HEK293T (cell line): Measurements from ENCODE around the gene PSME3IP1.

Source experiments
- ARNT ChIP-seq: fragments of 450-650 bp; IDR thresholded peaks from 2 replicates; pipeline ENCODE4 v1.6.1; 2017; ENCODE audit warnings: mild to moderate bottlenecking
- BHLHE40 ChIP-seq: fragments of 450-650 bp; IDR thresholded peaks from 2 replicates; pipeline ENCODE4 v1.6.1; 2016; ENCODE audit warnings: mild to moderate bottlenecking, moderate library complexity, borderline replicate concordance
- CTBP1 ChIP-seq: fragments of 450-650 bp; IDR thresholded peaks from 2 replicates; pipeline ENCODE4 v1.6.1; 2016; ENCODE audit warnings: borderline replicate concordance
- FOXA1 ChIP-seq: fragments of 450-650 bp; IDR thresholded peaks from 2 replicates; pipeline ENCODE4 v1.6.1; 2016; ENCODE audit warnings: mild to moderate bottlenecking
- FOXM1 ChIP-seq: fragments of 450-650 bp; IDR thresholded peaks from 2 replicates; pipeline ENCODE4 v1.6.1; 2017; ENCODE audit warnings: mild to moderate bottlenecking, borderline replicate concordance
- HDGF ChIP-seq: fragments of 450-650 bp; IDR thresholded peaks from 2 replicates; pipeline ENCODE4 v1.6.1; 2017; ENCODE audit warnings: antibody characterized with exemption, borderline replicate concordance
- LEF1 ChIP-seq: fragments of 450-650 bp; IDR thresholded peaks from 2 replicates; pipeline ENCODE4 v1.6.1; 2017; ENCODE audit warnings: mild to moderate bottlenecking, borderline replicate concordance
- NFRKB ChIP-seq: fragments of 450-650 bp; IDR thresholded peaks from 2 replicates; pipeline ENCODE4 v1.6.1; 2016; ENCODE audit warnings: mild to moderate bottlenecking, moderate library complexity
- SP1 ChIP-seq: fragments of 450-650 bp; IDR thresholded peaks from 2 replicates; pipeline ENCODE4 v1.6.1; 2017
- SUZ12 ChIP-seq: fragments of 450-650 bp; IDR thresholded peaks from 2 replicates; pipeline ENCODE4 v1.6.1; 2016; ENCODE audit warnings: mild to moderate bottlenecking
- TARDBP ChIP-seq: fragments of 450-650 bp; IDR thresholded peaks from 2 replicates; pipeline ENCODE4 v1.6.1; 2016
- ZNF384 ChIP-seq: fragments of 450-650 bp; IDR thresholded peaks from 2 replicates; pipeline ENCODE4 v1.6.1; 2016
- TF ChIP-seq, protein P1 (sequence below): fragments of 450-650 bp; IDR thresholded peaks from 2 replicates; pipeline ENCODE4 v1.6.1; 2016

DNA sequence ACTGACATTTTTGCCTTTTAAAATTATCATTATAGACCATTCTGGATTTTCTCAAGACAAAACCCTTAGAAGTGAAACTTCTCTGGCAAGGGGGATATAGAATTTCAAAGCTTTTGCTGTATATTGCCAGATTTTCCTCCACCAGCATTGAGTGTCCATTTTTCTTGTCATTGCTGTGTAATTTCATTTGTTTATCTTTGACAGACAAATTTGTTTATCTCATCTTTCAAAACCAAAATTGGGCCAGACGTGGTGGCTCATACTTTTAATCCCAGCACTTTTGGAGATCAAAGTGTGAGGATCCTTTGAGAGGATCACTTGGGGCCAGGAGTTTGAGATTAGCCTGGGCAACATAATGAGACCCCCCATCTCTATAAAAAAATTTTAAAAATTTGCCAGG, 43.2 kb upstream of the PSME3IP1 start:
- TF ChIP-seq CTBP1 (no peak), TARDBP (no peak), FOXM1 (no peak), ARNT (no peak), LEF1 (no peak), HDGF (no peak), BHLHE40 (no peak), FOXA1 (no peak), SP1 (no peak), ZNF384 (no peak), SUZ12 (no peak), NFRKB (no peak)
- TF ChIP-seq, protein P1, sequence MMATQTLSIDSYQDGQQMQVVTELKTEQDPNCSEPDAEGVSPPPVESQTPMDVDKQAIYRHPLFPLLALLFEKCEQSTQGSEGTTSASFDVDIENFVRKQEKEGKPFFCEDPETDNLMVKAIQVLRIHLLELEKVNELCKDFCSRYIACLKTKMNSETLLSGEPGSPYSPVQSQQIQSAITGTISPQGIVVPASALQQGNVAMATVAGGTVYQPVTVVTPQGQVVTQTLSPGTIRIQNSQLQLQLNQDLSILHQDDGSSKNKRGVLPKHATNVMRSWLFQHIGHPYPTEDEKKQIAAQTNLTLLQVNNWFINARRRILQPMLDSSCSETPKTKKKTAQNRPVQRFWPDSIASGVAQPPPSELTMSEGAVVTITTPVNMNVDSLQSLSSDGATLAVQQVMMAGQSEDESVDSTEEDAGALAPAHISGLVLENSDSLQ, result no peak
